ENCODE data around the gene ZNF841.

- TF ChIP-seq CTCF (IDR thresholded peaks at IDR 0.05), result no peak
- TF ChIP-seq POLR2A (IDR thresholded peaks at IDR 0.05), result no peak
Observed at GRCh38 chr19:52099497-52100138, 4.1 kb upstream of the ZNF841 start.

Data from heart left ventricle (tissue), 13 donors.